ENCODE measurements around the gene IL16.
"Not testable (repeated sequence)": the region's sequence is repeated elsewhere in the genome, so short reads cannot be mapped to it uniquely, and the experiment has no call there.

The IL16 gene

GRCh38 chr15:81196576-81197254 lies at the start of gene IL16:
IL16 (plus strand) TSS chr15:81196879; CDS start chr15:81225400, 28,521 bp downstream.
- no peak for DNase-seq (ENCODE audit: low read depth in 2 of 2)

- DNase-seq (ENCODE audit: low read depth in 2 of 2): no peak
Measured at GRCh38 chr15:81151389-81151788, 45.3 kb upstream of the IL16 start.

GRCh38 chr15:81152339-81152738 lies 44.3 kb upstream of the IL16 start:
- no peak for DNase-seq (ENCODE audit: low read depth in 2 of 2)

GRCh38 chr15:81152799-81153198 lies 43.9 kb upstream of the IL16 start:
- no peak for DNase-seq (ENCODE audit: low read depth in 2 of 2)

- no peak for DNase-seq (ENCODE audit: low read depth in 2 of 2)
Measured at GRCh38 chr15:81155375-81156218, 41.1 kb upstream of the IL16 start.

- no peak for DNase-seq (ENCODE audit: low read depth in 2 of 2)
Measured at GRCh38 chr15:81156324-81156723, 40.4 kb upstream of the IL16 start.

GRCh38 chr15:81157195-81157938 lies 39.3 kb upstream of the IL16 start:
- DNase-seq (ENCODE audit: low read depth in 2 of 2): no peak

- no peak for DNase-seq (ENCODE audit: low read depth in 2 of 2)
Measured at GRCh38 chr15:81157939-81158223, 38.8 kb upstream of the IL16 start.

- not testable (repeated sequence) for DNase-seq (ENCODE audit: low read depth in 2 of 2)
Measured at GRCh38 chr15:81158561-81158960, 38.1 kb upstream of the IL16 start.

- no peak for DNase-seq (ENCODE audit: low read depth in 2 of 2)
Measured at GRCh38 chr15:81160312-81161159, 36.1 kb upstream of the IL16 start.

- DNase-seq (ENCODE audit: low read depth in 2 of 2): no peak
Measured at GRCh38 chr15:81161160-81161673, 35.5 kb upstream of the IL16 start.

- no peak for DNase-seq (ENCODE audit: low read depth in 2 of 2)
Measured at GRCh38 chr15:81161851-81162250, 34.8 kb upstream of the IL16 start.

- DNase-seq (ENCODE audit: low read depth in 2 of 2): no peak
Measured at GRCh38 chr15:81163961-81164800, 32.5 kb upstream of the IL16 start.

GRCh38 chr15:81165535-81165934 lies 31.1 kb upstream of the IL16 start:
- DNase-seq (ENCODE audit: low read depth in 2 of 2): no peak

- DNase-seq (ENCODE audit: low read depth in 2 of 2): no peak
Measured at GRCh38 chr15:81166636-81167305, 29.9 kb upstream of the IL16 start.

GRCh38 chr15:81168131-81168526 lies 28.6 kb upstream of the IL16 start:
- no peak for DNase-seq (ENCODE audit: low read depth in 2 of 2)

- DNase-seq (ENCODE audit: low read depth in 2 of 2): no peak
Measured at GRCh38 chr15:81168644-81169043, 28.0 kb upstream of the IL16 start.

GRCh38 chr15:81170511-81170910 lies 26.2 kb upstream of the IL16 start:
- no peak for DNase-seq (ENCODE audit: low read depth in 2 of 2)

- DNase-seq (ENCODE audit: low read depth in 2 of 2): no peak
Measured at GRCh38 chr15:81171286-81171685, 25.4 kb upstream of the IL16 start.

All from stimulated activated CD8-positive, alpha-beta memory T cell treated with anti-CD3 and anti-CD28 coated beads, Interleukin-15, amount 100 ng/mL, for 4 hours (primary cell).